Body of pancreas (tissue), 4 donors: ENCODE data around the gene USP12. TPM values are rescaled to one million over a fixed set of nuclear protein-coding genes. Genes with fewer than 3 reads are reported as not detected.
"Not testable (repeated sequence)": the region's sequence is repeated elsewhere in the genome, so short reads cannot be mapped to it uniquely, and the experiment has no call there.

ENCODE experiments used
- ATAC-seq: fragments of 150-250 bp; one replicate; pipeline ENCODE4 v1.9.1; 2016
- DNase-seq, 4 donors: peaks; one replicate each; pipeline ENCODE4 v3.0.0-alpha.2; 2019
- H3K27ac ChIP-seq, 4 donors: fragments of 200-600 bp; sonication (generic); 1 replicate in 3 of 4; 2 replicates in 1 of 4; pipeline versions ENCODE4 v1.5.1 to v1.6.1; 2016 to 2019; ENCODE audit warnings: mild to moderate bottlenecking in 1 of 4, mixed read lengths in 1 of 4, moderate library complexity in 1 of 4
- H3K27me3 ChIP-seq, 2 donors: fragments of 200-600 bp; sonication (generic); one replicate each; pipeline ENCODE4 v1.6.0; 2016; ENCODE audit warnings: mild to moderate bottlenecking in 1 of 2
- H3K36me3 ChIP-seq, 2 donors: fragments of 200-600 bp; sonication (generic); replicated peaks in 1 of 2; 2 replicates each; pipeline ENCODE4 v1.5.1; 2016; ENCODE audit warnings: low read depth in 2 of 2; ENCODE audit not compliant: insufficient read depth in 1 of 2
- H3K4me1 ChIP-seq: fragments of 200-600 bp; sonication (generic); one replicate; pipeline ENCODE4 v1.6.0; 2016
- H3K4me3 ChIP-seq, 2 donors: fragments of 200-600 bp; sonication (generic); 1 replicate in 1 of 2; 2 replicates in 1 of 2; pipeline ENCODE4 v1.5.1; 2016 to 2019
- H3K9me3 ChIP-seq, 3 donors: fragments of 200-600 bp; sonication (generic); 1 replicate in 2 of 3; 2 replicates in 1 of 3; pipeline ENCODE4 v1.5.1; 2016
- POLR2A ChIP-seq, 3 donors: fragments of 450-650 bp; IDR thresholded peaks; one replicate each; pipeline ENCODE4 v1.6.1; 2016; ENCODE audit warnings: antibody characterized with exemption in 3 of 3, mild to moderate bottlenecking in 2 of 3
- WGBS, 2 donors: methylation state at CpG; one replicate each; pipeline ENCODE4 v1.1.5; 2017; 5-methylcytosine and 5-hydroxymethylcytosine counted together
- intact Hi-C: fragments of 100-400 bp; cut with DNase I; formaldehyde crosslinking; loops from one replicate; pipeline ENCODE4 v1.15.1; 2023
- total RNA-seq, 2 donors: library from RNA; depleted of rRNA; stranded (reverse); fragments of >200 nt; gene quantifications; one replicate each; pipeline ENCODE4 v1.1.0, GENCODE V29; 2016
- TF ChIP-seq, protein P1 (sequence below), 7 experiments: fragments of 450-650 bp in 4 of 7; fragments of 200-600 bp in 3 of 7; sonication (generic) in 3 of 7; IDR thresholded peaks; one replicate each; pipeline ENCODE4 v1.5.1; 2016 to 2019; ENCODE audit warnings: antibody characterized with exemption in 7 of 7

Gene USP12
- total RNA-seq, 2 donors from 2014 or later: 12.9 to 16.9 TPM

- ATAC-seq: no peak
- TF ChIP-seq, protein P1, sequence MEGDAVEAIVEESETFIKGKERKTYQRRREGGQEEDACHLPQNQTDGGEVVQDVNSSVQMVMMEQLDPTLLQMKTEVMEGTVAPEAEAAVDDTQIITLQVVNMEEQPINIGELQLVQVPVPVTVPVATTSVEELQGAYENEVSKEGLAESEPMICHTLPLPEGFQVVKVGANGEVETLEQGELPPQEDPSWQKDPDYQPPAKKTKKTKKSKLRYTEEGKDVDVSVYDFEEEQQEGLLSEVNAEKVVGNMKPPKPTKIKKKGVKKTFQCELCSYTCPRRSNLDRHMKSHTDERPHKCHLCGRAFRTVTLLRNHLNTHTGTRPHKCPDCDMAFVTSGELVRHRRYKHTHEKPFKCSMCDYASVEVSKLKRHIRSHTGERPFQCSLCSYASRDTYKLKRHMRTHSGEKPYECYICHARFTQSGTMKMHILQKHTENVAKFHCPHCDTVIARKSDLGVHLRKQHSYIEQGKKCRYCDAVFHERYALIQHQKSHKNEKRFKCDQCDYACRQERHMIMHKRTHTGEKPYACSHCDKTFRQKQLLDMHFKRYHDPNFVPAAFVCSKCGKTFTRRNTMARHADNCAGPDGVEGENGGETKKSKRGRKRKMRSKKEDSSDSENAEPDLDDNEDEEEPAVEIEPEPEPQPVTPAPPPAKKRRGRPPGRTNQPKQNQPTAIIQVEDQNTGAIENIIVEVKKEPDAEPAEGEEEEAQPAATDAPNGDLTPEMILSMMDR (IDR thresholded peaks at IDR 0.05): no peak
- no peak for TF ChIP-seq POLR2A (IDR thresholded peaks at IDR 0.05)
- Histone ChIP-seq H3K9me3 (no peaks in the 10 kb centered on the region), H3K4me3 (no peak overlapping the region), H3K27me3 (no peaks in the 10 kb centered on the region), H3K4me1 (no peaks in the 10 kb centered on the region), H3K36me3 (no peaks in the 10 kb centered on the region), H3K27ac (no peak overlapping the region)
- no peak for DNase-seq
- intact Hi-C loops: no loop called here
- 59 to 78% methylated on average over 3 of the region's 3 CpGs for WGBS, 2 donors
Measured at GRCh38 chr13:27194209-27194608, 22.6 kb upstream of the USP12 start.

- no peaks in the 10 kb centered on the region for H3K27me3 ChIP-seq
- intact Hi-C loops: no loop called here
Measured at GRCh38 chr13:27193496-27193895, 21.9 kb upstream of the USP12 start.

GRCh38 chr13:27192973-27193372 lies 21.4 kb upstream of the USP12 start:
- no peaks in the 10 kb centered on the region for H3K27me3 ChIP-seq

More at GRCh38 chr13:27193496-27193895, 21.9 kb upstream of the USP12 start:
- Histone ChIP-seq H3K4me3 (no peak overlapping the region), H3K9me3 (no peaks in the 10 kb centered on the region), H3K4me1 (peaks cover under 1% of the 10 kb centered on the region), H3K27ac (no peak overlapping the region), H3K36me3 (no peaks in the 10 kb centered on the region)
- DNase-seq (no peak), ATAC-seq (no peak)
- WGBS, 2 donors: 90 to 94% methylated on average over 10 of the region's 10 CpGs
- no peak for TF ChIP-seq POLR2A (IDR thresholded peaks at IDR 0.05)
- TF ChIP-seq, protein P1 (IDR thresholded peaks at IDR 0.05): no peak

DNA sequence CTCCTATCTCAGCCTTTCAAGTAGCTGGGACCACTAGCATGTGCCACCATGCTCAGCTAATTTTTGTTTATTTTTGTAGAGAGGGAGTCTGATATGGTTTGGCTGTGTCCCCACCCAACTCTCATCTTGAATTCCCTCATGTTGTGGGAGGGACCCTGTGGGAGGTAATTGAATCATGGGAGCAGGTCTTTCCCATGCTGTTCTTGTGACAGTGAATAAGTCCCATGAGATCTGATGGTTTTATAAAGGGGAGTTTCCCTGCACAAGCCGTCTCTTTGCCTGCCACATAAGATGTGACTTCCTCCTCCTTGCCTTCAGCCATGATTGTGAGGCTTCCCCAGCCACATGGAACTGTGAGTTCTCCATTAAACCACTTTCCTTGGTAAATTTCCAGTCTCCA lies 20.8 kb upstream of the USP12 start:
- H3K4me1 ChIP-seq, H3K4me3 ChIP-seq, intact Hi-C loops, H3K27ac ChIP-seq, H3K36me3 ChIP-seq, ATAC-seq, H3K27me3 ChIP-seq, DNase-seq, H3K9me3 ChIP-seq: not testable (repeated sequence)
- 62 to 70% methylated on average over 1 of the region's 1 CpG for WGBS, 2 donors

More at GRCh38 chr13:27192973-27193372, 21.4 kb upstream of the USP12 start:
- peaks cover 6% of the 10 kb centered on the region for H3K4me1 ChIP-seq
- 71 to 89% methylated on average over 1 of the region's 1 CpG for WGBS, 2 donors
- TF ChIP-seq POLR2A (IDR thresholded peaks at IDR 0.05): no peak
- TF ChIP-seq, protein P1 (IDR thresholded peaks at IDR 0.05): no peak
- ATAC-seq (no peak), DNase-seq (no peak)
- intact Hi-C loops: no loop called here
- H3K27ac ChIP-seq: no peak overlapping the region
- no peak overlapping the region for H3K4me3 ChIP-seq
- no peaks in the 10 kb centered on the region for H3K9me3 ChIP-seq
- H3K36me3 ChIP-seq: no peaks in the 10 kb centered on the region

GRCh38 chr13:27189192-27189591 lies 17.6 kb upstream of the USP12 start:
- H3K36me3 ChIP-seq: no peaks in the 10 kb centered on the region
- H3K27ac ChIP-seq: no peak overlapping the region
- H3K27me3 ChIP-seq: no peaks in the 10 kb centered on the region
- intact Hi-C loops: no loop called here
- DNase-seq (no peak), ATAC-seq (no peak)
- no peak overlapping the region for H3K4me3 ChIP-seq
- TF ChIP-seq, protein P1 (IDR thresholded peaks at IDR 0.05): no peak
- no peak for TF ChIP-seq POLR2A (IDR thresholded peaks at IDR 0.05)
- H3K9me3 ChIP-seq: no peaks in the 10 kb centered on the region
- H3K4me1 ChIP-seq: peaks cover 11% of the 10 kb centered on the region
